Adrenal gland (tissue), 12 donors: ENCODE data around the gene SLC32A1. TPM values are rescaled to one million over a fixed set of nuclear protein-coding genes. Genes with fewer than 3 reads are reported as not detected.

Source experiments
- DNase-seq, 7 donors: peaks; one replicate each; pipeline ENCODE4 v3.0.0-alpha.2; 2019 to 2020
- H3K27ac ChIP-seq, 5 donors: fragments of 200-600 bp; sonication (generic) in 4 of 5; 1 replicate in 3 of 5; 2 replicates in 2 of 5; pipeline versions ENCODE4 v1.5.1 to v1.8.0; 2016 to 2020; ENCODE audit warnings: mild to moderate bottlenecking in 1 of 5
- H3K27me3 ChIP-seq: fragments of 200-600 bp; 2 replicates; pipeline ENCODE4 v1.8.0; 2021
- H3K36me3 ChIP-seq, 2 donors: fragments of 200-600 bp; replicated peaks in 1 of 2; 1 replicate in 1 of 2; 2 replicates in 1 of 2; pipeline versions ENCODE4 v1.5.1 to v1.8.0; 2018 to 2022
- H3K4me1 ChIP-seq, 2 donors: fragments of 200-600 bp; replicated peaks in 1 of 2; 1 replicate in 1 of 2; 2 replicates in 1 of 2; pipeline versions ENCODE4 v1.5.1 to v1.8.0; 2018 to 2021
- H3K4me3 ChIP-seq, 4 donors: fragments of 200-600 bp; sonication (generic) in 3 of 4; one replicate each; pipeline ENCODE4 v1.5.1; 2016 to 2018
- H3K9me3 ChIP-seq, 3 donors: fragments of 200-600 bp; sonication (generic) in 1 of 3; replicated peaks in 1 of 3; 1 replicate in 2 of 3; 2 replicates in 1 of 3; pipeline versions ENCODE4 v1.5.1 to v1.8.0; 2016 to 2021
- POLR2A ChIP-seq, 2 donors: fragments of 450-650 bp; IDR thresholded peaks; one replicate each; pipeline ENCODE4 v1.6.1; 2017; ENCODE audit warnings: antibody characterized with exemption in 2 of 2, mild to moderate bottlenecking in 2 of 2, moderate library complexity in 1 of 2
- WGBS, 4 donors: extraction: QIAGEN DNeasy Blood & Tissue Kit in 2 of 4; methylation state at CpG; one replicate each; pipeline versions ENCODE4 v1.1.5 to v1.1.7; 2013 to 2017; 5-methylcytosine and 5-hydroxymethylcytosine counted together
- intact Hi-C, 2 donors: fragments of 100-400 bp; cut with DNase I; formaldehyde crosslinking; loops; one replicate each; pipeline versions ENCODE4 v1.14.1 to v1.15.0; 2022 to 2023
- polyA plus RNA-seq, 3 donors: library from polyadenylated mRNA; stranded (reverse); fragments of 200-250 nt in 2 of 3; fragments of 350-450 nt in 1 of 3; fragmentation: Illumina TruSeq in 1 of 3; extraction: RNeasy Lipid Tissue Mini Kit (QIAGEN cat#74804) in 1 of 3; gene quantifications; one replicate each; pipeline ENCODE4 v1.2.3, GENCODE V29; 2013 to 2014
- total RNA-seq, 9 donors: library from RNA; depleted of rRNA in 4 of 9; stranded (reverse); fragments of >200 nt in 4 of 9; fragments of 120-200 nt in 1 of 9; fragmentation: NEBNext Ultra II Directional in 1 of 9; extraction: Animal tissue kit (Norgen Biotek cat#: 25700) in 1 of 9; gene quantifications; one replicate each; pipeline versions ENCODE4 v1.1.0 to v1.2.4, GENCODE V29; 2013 to 2023
- TF ChIP-seq, protein P1 (sequence below), 6 experiments: fragments of 450-650 bp in 4 of 6; fragments of 200-600 bp in 2 of 6; sonication (generic) in 1 of 6; IDR thresholded peaks; 1 replicate in 5 of 6; 2 replicates in 1 of 6; pipeline versions ENCODE4 v1.5.1 to v1.8.0; 2016 to 2021; ENCODE audit warnings: antibody characterized with exemption in 6 of 6, mild to moderate bottlenecking in 2 of 6, moderate library complexity in 1 of 6
- donor health status: healthy with polysubstance abuse.
- donor health status: Bipolar disorder and iron deficiency.
- donor health status: DM: yes; HTN: yes; CAD: no.
- donor health status: DM: no; HTN: no; CAD: no.
- donor health status: DM: no; HTN: no; CAD: no.
- donor health status: DM: yes; HTN: yes; CAD: no.

The SLC32A1 gene
- total and polyA plus RNA-seq, 12 donors, result 0.24 TPM; not detected in 11

DNA sequence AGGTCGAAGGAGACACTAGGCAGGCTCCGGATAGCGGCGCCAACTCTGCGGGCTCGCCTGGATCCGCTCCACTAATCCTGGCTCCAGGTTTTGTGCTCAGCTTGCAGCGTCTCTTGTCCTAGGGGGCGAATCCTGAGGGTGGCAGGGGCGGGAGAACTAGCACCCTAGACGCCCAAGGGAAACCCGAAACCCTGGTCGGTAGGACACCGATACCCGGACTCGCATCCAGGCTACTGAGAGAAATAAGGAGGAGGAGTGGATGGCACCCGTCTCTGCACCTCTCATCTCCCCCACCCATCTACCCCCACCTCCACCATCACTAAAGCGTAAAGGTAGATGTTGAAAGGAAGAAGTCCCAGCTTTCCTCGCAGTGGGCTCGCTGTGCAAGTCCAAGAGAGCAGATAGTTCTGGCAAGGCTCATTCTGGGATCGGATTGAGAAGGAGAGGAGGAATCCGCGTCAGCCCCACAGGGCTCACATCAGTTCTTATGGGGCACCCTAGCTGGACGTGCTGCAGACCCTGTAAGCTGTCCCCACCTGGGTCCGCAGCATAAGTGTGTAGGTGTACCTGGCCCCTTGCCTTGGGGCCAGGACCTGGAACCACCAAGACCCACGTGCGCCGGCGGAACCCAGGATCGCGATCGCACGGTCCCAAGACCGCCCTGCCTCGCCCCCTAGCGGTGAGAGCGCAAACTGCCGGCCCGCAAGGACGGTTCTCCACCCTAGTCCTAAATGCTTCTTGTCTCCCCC, 6.9 kb downstream of the SLC32A1 start:
- Histone ChIP-seq H3K9me3 (no peaks in the 10 kb centered on the region), H3K27me3 (peaks cover 82% of the 10 kb centered on the region), H3K4me3 (peak overlapping the region in 1 of 4 donors; percentile 17), H3K27ac (no peak overlapping the region), H3K4me1 (peaks cover 0 to 10% of the 10 kb centered on the region in 2 donors), H3K36me3 (no peaks in the 10 kb centered on the region)
- 0 to 1% (median 1%) methylated on average over 17 to 40 of the region's 40 CpGs for WGBS, 4 donors
- intact Hi-C loops, result loop anchor here (2.0 to 5.0 kb wide), 2 partner anchors 79 to 84 kb away; no protein-coding TSS in a partner anchor
- TF ChIP-seq, protein P1, sequence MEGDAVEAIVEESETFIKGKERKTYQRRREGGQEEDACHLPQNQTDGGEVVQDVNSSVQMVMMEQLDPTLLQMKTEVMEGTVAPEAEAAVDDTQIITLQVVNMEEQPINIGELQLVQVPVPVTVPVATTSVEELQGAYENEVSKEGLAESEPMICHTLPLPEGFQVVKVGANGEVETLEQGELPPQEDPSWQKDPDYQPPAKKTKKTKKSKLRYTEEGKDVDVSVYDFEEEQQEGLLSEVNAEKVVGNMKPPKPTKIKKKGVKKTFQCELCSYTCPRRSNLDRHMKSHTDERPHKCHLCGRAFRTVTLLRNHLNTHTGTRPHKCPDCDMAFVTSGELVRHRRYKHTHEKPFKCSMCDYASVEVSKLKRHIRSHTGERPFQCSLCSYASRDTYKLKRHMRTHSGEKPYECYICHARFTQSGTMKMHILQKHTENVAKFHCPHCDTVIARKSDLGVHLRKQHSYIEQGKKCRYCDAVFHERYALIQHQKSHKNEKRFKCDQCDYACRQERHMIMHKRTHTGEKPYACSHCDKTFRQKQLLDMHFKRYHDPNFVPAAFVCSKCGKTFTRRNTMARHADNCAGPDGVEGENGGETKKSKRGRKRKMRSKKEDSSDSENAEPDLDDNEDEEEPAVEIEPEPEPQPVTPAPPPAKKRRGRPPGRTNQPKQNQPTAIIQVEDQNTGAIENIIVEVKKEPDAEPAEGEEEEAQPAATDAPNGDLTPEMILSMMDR (IDR thresholded peaks at IDR 0.05), result peak; percentile 84 to 98 (median 91)
- no peak for TF ChIP-seq POLR2A (IDR thresholded peaks at IDR 0.05)
- peak; percentile 51 to 78 (median 72) for DNase-seq

DNA sequence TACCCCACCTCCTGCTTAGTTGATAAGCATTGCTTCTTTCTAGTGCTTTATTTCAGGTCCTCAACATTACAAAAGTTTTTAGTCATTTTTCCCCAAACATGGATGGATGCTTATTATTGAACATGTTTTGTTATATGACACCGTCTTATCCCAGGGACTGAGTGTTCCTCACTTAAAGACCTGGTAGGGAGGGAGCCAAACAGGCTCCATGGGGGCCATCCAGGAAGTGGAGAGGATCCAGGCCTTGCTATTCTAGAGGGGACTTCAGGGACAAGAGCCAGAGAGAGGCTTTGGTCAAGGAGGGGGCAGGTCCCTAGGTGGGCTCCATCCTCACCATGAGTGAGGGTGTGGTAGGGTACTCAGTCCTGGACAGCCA, 7.4 kb downstream of the SLC32A1 start:
- DNase-seq, result no peak
- intact Hi-C loops, result loop anchor here (2.0 to 5.0 kb wide), 2 partner anchors 79 to 85 kb away; no protein-coding TSS in a partner anchor
- no peak for TF ChIP-seq POLR2A (IDR thresholded peaks at IDR 0.05)
- TF ChIP-seq, protein P1 (IDR thresholded peaks at IDR 0.05), result peak in 1 of 6 experiments; percentile 18
- peaks cover 76% of the 10 kb centered on the region for H3K27me3 ChIP-seq
- H3K27ac ChIP-seq, result no peak overlapping the region
- H3K4me1 ChIP-seq, result peaks cover 0 to 10% of the 10 kb centered on the region in 2 donors
- no peaks in the 10 kb centered on the region for H3K36me3 ChIP-seq
- H3K4me3 ChIP-seq, result no peak overlapping the region
- 44 to 66% (median 56%) methylated on average over 1 of the region's 1 CpG for WGBS, 4 donors
- no peaks in the 10 kb centered on the region for H3K9me3 ChIP-seq

DNA sequence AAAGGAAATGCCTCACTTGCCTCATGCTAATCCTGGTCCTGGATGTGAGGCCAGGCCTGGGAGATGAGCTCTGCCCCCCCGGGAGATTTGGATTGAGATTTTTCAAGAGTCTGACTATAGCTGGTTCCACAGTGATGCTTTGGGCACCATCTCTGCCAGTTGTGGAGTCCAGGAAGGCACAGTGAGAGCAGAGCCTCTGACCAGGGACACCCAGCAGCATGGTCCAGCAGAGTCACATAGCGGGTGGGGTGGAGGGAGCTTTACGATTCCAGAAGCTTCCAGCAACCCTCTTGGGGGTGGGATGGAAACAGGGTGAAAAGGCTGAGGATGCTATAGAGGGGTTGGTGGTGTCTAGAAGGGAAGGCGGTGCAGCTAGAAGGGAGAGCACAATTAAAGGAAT, 8.7 kb downstream of the SLC32A1 start:
- intact Hi-C loops, result loop anchor here in 1 of 2 donors (5.0 kb wide), 1 partner anchor 81 kb away; no protein-coding TSS in a partner anchor
- peaks cover 64% of the 10 kb centered on the region for H3K27me3 ChIP-seq

DNA sequence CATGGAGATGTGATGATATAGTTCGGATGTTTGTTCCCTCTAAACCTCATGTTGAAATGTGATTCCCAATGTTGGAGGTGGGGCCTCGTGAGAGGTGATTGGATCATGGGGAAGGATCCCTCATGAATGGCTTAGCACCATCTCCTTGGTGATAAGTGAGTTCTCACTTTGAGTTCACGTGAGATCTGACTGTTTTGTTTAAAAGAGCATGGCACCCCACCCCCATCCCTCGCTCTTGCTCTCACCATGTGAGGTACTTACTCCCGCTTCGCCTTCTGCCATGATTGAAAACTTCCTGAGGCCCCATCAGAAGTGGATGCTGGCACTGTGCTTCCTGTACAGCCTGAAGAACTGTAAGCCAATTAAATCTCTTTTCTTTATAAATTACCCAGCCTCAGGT, 10.9 kb downstream of the SLC32A1 start:
- peaks cover 42% of the 10 kb centered on the region for H3K27me3 ChIP-seq
- no peak for DNase-seq
- H3K4me1 ChIP-seq, result peaks cover 0 to 10% of the 10 kb centered on the region in 2 donors
- intact Hi-C loops, result no loop called here
- H3K4me3 ChIP-seq, result no peak overlapping the region
- no peaks in the 10 kb centered on the region for H3K36me3 ChIP-seq
- no peaks in the 10 kb centered on the region for H3K9me3 ChIP-seq
- TF ChIP-seq, protein P1 (IDR thresholded peaks at IDR 0.05), result no peak
- H3K27ac ChIP-seq, result no peak overlapping the region
- 53 to 59% (median 57%) methylated on average over 6 of the region's 6 CpGs for WGBS, 4 donors

More for the DNA sequence above, 8.7 kb downstream of the SLC32A1 start:
- no peak for DNase-seq
- Histone ChIP-seq H3K27ac (no peak overlapping the region), H3K4me3 (no peak overlapping the region), H3K4me1 (peaks cover 0 to 10% of the 10 kb centered on the region in 2 donors), H3K36me3 (no peaks in the 10 kb centered on the region), H3K9me3 (no peaks in the 10 kb centered on the region)
- TF ChIP-seq, protein P1 (IDR thresholded peaks at IDR 0.05), result no peak
- no peak for TF ChIP-seq POLR2A (IDR thresholded peaks at IDR 0.05)
- 51 to 71% (median 70%) methylated on average over 3 to 4 of the region's 4 CpGs for WGBS, 4 donors
